ENCODE measurements around the gene SF3B6. TPM values are rescaled to one million over a fixed set of nuclear protein-coding genes. Genes with fewer than 3 reads are reported as not detected.

Gene SF3B6
- total and polyA plus RNA-seq, 9 donors = 60.6 to 145 (median 85.2) TPM

DNA sequence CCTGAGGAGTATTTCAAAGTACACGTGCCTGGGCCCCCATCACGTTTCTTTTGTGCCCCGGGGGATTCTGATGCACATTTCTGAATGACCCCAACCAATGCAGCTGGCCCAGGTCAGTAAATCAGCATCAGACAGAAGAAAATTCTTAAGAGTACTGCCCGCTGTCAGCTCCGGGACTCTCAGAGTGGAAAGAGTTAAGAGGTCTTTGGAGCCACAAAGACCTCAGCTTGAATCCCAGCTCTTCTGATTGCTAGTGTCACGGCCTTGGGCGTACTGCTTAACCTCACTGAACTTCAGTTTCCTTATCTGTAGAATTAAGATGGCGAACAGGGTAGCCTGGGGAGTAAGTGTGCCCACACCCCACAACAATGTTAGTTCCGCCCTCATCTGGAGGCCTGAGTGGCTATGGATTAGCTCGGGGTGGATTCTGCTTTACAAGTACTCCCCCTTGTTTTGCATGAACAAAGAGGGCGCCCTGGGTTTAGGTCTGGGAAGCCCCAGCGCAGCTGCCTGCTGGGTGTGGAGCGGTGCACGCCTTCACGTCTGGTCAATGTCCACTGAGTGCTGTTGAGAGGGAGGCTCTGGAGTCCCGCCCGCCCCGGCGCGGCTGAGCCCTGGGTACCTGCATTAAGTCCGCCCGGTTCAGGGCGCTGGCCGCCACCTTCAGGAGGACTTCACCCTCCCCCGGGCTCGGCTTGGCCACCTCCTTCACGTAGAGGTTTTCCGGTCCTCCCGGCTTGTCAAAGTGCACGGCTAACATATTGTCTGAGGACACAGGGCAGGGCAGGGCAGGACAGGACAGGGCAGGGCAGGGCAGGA lies 7.7 kb upstream of the SF3B6 start:
- intact Hi-C loops (cut with DNase I) = loop anchor here in 1 of 4 donors (2.0 kb wide), 1 partner anchor 157 kb away; the partner anchor contains the start of gene ATAD2B
- no peaks in the 10 kb centered on the region for H3K36me3 ChIP-seq

DNA sequence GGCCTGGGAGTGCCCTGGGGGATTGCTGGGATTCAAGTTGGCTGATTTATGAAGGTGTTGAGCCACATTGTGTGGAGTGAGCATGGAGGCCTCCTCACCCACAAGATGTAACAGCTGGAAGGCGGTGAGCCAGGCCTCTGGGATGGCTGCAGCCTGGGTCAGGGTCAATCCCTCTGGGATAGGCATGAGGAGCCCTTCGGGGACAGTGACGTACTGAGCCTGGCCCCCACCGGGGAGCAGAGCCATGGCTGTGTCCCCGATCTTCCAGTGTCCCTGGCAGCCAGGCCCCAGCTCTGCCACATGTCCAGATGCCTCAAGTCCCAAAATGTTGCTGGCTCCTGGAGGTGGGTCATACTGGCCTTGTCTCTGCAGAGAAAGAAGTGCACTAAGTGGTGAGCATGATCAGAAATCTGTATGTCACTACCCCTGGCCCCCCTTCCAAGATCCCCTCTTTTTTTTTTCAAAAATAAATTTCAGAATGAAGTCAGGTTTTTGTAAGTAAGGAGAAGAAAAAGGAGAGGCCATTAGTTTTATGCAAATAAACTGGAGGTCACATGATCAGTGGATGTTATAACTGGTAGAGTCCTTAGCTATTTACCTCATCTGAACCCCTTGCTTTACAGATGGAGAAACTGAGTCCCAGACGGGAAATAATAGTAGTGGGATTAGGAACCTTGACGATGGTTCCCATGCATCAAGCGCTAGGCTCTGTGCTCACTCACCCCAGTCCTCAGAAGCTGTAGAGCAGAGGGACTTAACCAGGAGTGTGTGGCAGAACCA lies 6.9 kb upstream of the SF3B6 start:
- DNase-seq = no peak
- TF ChIP-seq, protein P1, sequence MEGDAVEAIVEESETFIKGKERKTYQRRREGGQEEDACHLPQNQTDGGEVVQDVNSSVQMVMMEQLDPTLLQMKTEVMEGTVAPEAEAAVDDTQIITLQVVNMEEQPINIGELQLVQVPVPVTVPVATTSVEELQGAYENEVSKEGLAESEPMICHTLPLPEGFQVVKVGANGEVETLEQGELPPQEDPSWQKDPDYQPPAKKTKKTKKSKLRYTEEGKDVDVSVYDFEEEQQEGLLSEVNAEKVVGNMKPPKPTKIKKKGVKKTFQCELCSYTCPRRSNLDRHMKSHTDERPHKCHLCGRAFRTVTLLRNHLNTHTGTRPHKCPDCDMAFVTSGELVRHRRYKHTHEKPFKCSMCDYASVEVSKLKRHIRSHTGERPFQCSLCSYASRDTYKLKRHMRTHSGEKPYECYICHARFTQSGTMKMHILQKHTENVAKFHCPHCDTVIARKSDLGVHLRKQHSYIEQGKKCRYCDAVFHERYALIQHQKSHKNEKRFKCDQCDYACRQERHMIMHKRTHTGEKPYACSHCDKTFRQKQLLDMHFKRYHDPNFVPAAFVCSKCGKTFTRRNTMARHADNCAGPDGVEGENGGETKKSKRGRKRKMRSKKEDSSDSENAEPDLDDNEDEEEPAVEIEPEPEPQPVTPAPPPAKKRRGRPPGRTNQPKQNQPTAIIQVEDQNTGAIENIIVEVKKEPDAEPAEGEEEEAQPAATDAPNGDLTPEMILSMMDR (IDR thresholded peaks at IDR 0.05) = no peak
- TF ChIP-seq EP300 (IDR thresholded peaks at IDR 0.05) (no peak), POLR2A (IDR thresholded peaks at IDR 0.05) (no peak)
- Histone ChIP-seq H3K4me1 (ENCODE audit: insufficient read depth) (peaks cover 5% of the 10 kb centered on the region), H3K9me3 (no peaks in the 10 kb centered on the region), H3K4me3 (no peak overlapping the region), H3K27me3 (no peaks in the 10 kb centered on the region), H3K36me3 (no peaks in the 10 kb centered on the region), H3K27ac (no peak overlapping the region)
- intact Hi-C loops (cut with DNase I) = no loop called here
- 78 to 86% (median 85%) methylated on average over 8 of the region's 8 CpGs for WGBS, 3 donors

More for the DNA sequence above, 7.7 kb upstream of the SF3B6 start:
- H3K27ac ChIP-seq = peak overlapping the region; percentile 65 to 69
- WGBS, 3 donors = 4 to 7% (median 6%) methylated on average over 30 of the region's 30 CpGs
- peak in 3 of 5 donors; percentile 64 to 79 (median 66) for DNase-seq
- no peaks in the 10 kb centered on the region for H3K9me3 ChIP-seq
- H3K4me3 ChIP-seq = peak overlapping the region; percentile 55
- no peak for TF ChIP-seq POLR2A (IDR thresholded peaks at IDR 0.05)
- no peak for TF ChIP-seq EP300 (IDR thresholded peaks at IDR 0.05)
- TF ChIP-seq, protein P1 (IDR thresholded peaks at IDR 0.05) = no peak
- no peaks in the 10 kb centered on the region for H3K27me3 ChIP-seq
- H3K4me1 ChIP-seq (ENCODE audit: insufficient read depth) = peaks cover 5% of the 10 kb centered on the region

DNA sequence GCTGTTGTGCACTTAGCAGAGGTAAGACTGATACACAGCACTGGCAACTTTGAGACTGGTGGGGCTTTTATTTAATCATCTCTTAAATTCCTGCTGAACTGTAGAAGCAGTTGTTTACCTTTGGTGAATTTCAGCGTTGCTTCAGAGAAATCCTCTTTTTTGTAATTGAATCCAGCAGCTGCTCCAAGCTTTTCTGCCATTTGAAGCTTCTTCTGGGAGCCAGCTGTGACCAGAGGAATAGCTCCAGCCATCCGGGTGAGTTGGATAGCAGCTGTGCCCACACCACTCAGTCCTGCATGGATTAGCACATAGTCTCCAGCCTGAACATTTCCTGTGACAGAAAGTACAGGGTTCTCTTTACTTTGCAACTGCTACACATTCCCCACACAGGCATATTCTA lies 4.6 kb upstream of the SF3B6 start:
- no peaks in the 10 kb centered on the region for H3K36me3 ChIP-seq
- peaks cover 5% of the 10 kb centered on the region for H3K4me1 ChIP-seq (ENCODE audit: insufficient read depth)
- intact Hi-C loops (cut with DNase I) = no loop called here
- 20 to 49% (median 29%) methylated on average over 2 of the region's 2 CpGs for WGBS, 3 donors
- no peaks in the 10 kb centered on the region for H3K9me3 ChIP-seq
- no peak overlapping the region for H3K4me3 ChIP-seq
- no peak overlapping the region for H3K27ac ChIP-seq
- DNase-seq = no peak
- TF ChIP-seq POLR2A (IDR thresholded peaks at IDR 0.05) (no peak), EP300 (IDR thresholded peaks at IDR 0.05) (no peak)
- TF ChIP-seq, protein P1 (IDR thresholded peaks at IDR 0.05) = no peak
- no peaks in the 10 kb centered on the region for H3K27me3 ChIP-seq

DNA sequence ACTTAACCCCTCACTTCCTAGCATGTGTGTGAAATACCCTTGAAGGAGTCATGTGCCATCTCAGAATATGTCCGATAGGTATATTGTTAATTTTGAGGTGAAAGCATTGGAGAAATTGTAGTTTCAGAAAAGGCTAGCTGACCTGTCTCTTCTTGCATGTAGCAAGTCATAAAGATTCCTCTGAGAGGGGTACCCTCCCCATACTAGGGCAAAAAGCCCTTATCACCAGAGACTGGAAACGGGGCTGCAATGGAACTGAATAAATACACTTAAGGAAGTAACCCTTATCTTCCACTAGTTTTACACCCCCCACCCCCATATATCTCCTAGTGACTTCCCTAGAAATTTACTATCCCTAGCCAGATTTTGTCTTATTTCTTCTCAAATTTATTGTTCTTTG lies 1.8 kb upstream of the SF3B6 start:
- Histone ChIP-seq H3K27ac (peak overlapping the region in 1 of 2 donors; percentile 79), H3K4me1 (ENCODE audit: insufficient read depth) (peaks cover 2% of the 10 kb centered on the region), H3K4me3 (no peak overlapping the region), H3K36me3 (no peaks in the 10 kb centered on the region), H3K27me3 (no peaks in the 10 kb centered on the region), H3K9me3 (no peaks in the 10 kb centered on the region)
- DNase-seq = no peak
- intact Hi-C loops (cut with DNase I) = loop anchor here in 2 of 4 donors (2.0 to 5.0 kb wide), 2 partner anchors 151 kb away; partner anchors contain the start of gene ATAD2B (in 2 of the 2)
- 38 to 65% (median 56%) methylated on average over 2 of the region's 2 CpGs for WGBS, 3 donors
- TF ChIP-seq POLR2A (IDR thresholded peaks at IDR 0.05) = no peak
- TF ChIP-seq EP300 (IDR thresholded peaks at IDR 0.05) = no peak
- TF ChIP-seq, protein P1 (IDR thresholded peaks at IDR 0.05) = no peak

Measured in ovary (tissue), 9 donors.